Measurements from ENCODE around the gene EVX2.

Gene EVX2

DNA sequence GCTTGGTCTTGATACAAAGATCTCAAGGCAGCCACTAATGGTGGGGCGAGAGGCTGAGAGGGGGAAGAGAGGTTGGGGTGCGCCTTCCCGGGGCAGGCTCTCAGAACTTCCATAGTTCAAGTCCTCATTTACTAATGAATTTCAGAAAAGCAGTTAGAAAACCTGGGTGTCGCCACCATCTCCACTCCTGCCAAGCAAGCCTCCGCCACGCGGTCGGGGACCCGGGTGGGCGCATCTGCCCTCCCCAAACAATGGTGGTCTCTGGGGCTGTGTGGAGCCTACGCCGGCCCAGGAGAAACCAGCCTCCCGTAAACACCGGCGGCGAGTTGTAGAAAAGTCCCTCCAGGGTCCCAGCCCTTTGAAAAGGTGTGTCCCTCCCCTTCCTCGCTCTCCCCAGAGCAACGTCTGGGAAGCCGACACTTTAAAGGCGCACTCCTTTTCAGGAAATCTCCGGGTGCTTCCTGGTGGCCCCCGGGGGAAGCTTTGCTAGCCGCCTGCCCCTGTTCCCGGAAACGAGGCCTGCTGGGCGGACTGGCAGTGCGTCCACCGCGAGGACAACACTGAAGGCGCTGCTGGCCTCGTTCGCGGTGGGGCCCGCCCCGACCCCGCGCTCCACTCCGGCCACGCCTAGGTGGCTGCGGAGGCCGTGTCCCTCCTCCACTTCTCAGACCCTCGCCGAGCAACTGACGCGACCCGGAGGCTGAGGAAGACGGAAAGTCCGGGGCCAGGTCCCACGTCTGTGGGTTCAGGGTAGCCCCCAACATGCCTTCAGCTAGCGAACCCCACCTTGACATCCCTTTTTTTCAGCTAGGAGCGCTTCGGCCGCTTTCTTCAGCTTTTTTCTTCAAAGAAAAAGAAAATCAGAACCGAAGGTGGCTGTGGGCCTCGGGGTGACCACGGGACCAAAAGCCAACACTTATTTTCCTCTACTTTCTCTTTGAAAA lies 16.8 kb downstream of the EVX2 start:
- no peak for DNase-seq (ENCODE audit: low spot score)

DNA sequence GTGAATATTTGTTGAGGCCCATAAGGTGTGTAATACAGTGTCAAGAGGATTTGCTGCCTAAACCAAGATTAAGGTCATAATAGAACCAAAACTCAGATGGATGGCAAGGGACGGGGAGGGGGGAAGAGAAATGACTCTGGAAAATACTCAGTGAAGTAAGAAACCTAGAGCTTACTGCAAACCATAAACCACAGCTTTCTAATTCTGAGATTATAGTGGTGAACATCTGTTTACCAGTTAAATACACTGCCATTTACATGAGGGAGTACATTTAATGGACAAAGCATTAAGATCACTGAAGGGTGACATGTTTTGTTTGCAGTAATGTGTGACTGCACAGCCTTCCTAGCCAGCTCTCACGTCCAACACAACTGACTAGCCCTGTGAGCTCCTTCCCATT lies 19.8 kb downstream of the EVX2 start:
- no peak for DNase-seq (ENCODE audit: low spot score)

DNA sequence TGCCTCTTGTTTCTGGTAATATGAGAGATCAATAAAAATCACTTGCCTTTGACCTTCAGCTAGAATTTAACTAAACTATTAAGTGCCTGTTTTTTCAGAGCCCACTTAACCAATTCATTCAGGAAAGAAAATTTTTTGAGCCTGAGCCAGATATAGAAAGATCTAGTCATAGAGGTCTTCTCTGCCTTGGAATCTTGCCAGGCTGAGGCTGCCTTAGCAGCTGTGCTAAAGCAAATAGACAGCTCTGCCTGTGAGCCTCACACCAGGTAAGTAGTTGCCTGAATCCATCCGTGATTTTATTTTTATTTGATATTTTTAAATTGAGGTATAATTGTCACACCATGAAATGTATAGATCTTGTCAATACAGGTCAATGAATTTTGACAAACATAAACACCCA lies 27.4 kb downstream of the EVX2 start:
- DNase-seq (ENCODE audit: low spot score): no peak

DNA sequence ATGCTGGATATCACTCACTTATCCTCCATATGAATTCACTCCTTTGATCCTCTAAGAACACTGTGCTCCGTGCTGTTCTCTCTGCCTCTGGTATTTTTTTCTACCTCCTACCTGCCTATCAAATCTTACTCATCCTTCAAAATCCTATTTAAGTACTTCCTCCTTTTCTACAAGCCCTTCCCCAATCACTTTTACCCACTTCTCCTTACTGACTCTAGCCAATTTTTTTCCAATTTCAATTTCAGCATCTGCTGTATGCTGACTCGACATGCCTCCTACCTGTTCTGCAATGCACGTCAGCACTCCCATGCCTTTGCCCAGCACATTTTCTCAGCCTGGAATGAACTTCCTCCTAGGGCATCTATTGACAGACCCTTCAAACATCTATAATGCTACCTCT lies 44.4 kb downstream of the EVX2 start:
- no peak for DNase-seq (ENCODE audit: low spot score)

DNA sequence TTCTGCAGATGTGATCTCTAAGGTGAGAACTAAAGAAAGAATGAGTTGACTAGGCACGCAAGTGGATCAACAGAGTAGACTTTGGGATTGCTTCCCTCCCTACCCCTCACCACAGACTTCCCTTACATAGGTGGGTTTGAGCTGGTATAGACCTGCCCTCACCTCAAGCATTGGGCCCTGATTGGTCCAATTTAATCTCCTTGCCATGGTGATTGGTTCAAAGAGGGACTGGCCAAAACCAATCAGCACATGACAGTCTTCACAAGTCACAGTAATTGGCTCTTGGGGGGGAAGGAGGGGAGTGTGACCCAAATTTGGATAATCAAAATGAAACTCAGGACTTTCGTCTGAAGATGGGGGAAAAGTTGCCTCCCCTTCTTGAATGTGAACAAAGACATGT lies 45.1 kb downstream of the EVX2 start:
- DNase-seq (ENCODE audit: low spot score): no peak

DNA sequence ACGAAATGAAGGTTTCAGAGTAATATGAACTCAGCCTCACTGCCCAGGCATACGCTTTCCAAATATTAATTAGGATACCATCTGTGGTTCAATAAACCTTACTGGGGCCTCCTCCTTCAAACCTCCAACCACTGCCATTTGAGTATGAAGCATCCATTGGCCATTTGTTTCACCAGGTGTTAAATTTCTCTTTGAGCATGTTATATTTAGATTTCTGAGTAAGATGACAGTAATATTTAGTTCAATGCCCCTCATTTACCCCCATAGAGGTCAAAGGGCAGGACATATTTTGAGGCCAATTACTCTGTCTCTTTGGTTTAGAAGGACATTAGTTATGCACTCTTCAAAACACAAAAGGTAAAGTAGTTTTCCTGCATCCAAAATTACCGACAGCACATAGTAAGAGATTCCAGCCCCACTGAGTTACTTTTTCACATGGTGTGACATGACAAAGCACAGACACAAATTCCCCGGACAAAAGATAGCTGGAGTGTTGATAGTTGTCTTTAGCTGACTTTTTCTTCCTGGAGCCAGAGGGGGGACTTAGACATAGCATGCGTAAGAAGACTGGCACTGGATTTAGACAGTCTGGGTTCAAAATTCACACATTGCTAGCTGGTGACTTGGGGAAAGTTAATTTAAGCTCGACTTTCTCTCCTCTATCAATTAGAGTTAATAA lies 48.6 kb downstream of the EVX2 start:
- DNase-seq (ENCODE audit: low spot score): no peak

DNA sequence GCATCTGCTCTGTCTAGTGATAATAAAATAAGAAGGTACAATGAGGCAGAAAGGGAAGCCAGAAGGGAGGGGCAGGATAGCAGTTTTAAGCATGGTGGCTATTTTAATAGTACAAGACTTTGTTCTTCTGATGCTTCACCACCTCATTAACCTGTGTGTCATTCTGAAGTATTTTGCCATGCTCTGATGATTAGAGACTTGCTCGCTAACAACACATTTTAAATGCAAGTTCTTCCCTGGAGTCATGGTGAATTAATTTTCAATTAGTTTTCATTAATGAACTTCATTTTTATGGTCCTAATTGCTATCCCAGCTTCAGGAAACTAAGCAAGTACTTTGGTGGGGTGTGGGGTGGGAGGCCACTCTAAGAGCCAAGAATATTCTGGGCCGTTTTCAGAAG lies 56.0 kb downstream of the EVX2 start:
- no peak for DNase-seq (ENCODE audit: low spot score)
